Suprapubic skin (tissue), 4 donors: ENCODE measurements around the gene MS4A10. TPM values are rescaled to one million over a fixed set of nuclear protein-coding genes. Genes with fewer than 3 reads are reported as not detected.
A peak's percentile ranks its signal among the peaks of the same experiment; 100 is the strongest.

Experiments
- DNase-seq, 2 donors: peaks; one replicate each; pipeline ENCODE4 v3.0.0-alpha.2; 2019; ENCODE audit warnings: low spot score in 2 of 2
- H3K27ac ChIP-seq: fragments of 200-600 bp; sonication (generic); one replicate; pipeline ENCODE4 v1.5.1; 2019
- H3K27me3 ChIP-seq: fragments of 200-600 bp; sonication (generic); one replicate; pipeline ENCODE4 v1.5.1; 2019
- H3K36me3 ChIP-seq: fragments of 200-600 bp; sonication (generic); one replicate; pipeline ENCODE4 v1.5.1; 2019
- H3K4me1 ChIP-seq: fragments of 200-600 bp; sonication (generic); one replicate; pipeline ENCODE4 v1.5.1; 2019
- H3K4me3 ChIP-seq: fragments of 200-600 bp; sonication (generic); one replicate; pipeline ENCODE4 v1.5.1; 2019; ENCODE audit warnings: mild to moderate bottlenecking
- H3K9me3 ChIP-seq: fragments of 200-600 bp; sonication (generic); one replicate; pipeline ENCODE4 v1.5.1; 2019
- CTCF ChIP-seq, 2 donors: fragments of 200-600 bp in 1 of 2; fragments of 450-650 bp in 1 of 2; sonication (generic) in 1 of 2; IDR thresholded peaks; one replicate each; pipeline ENCODE4 v1.5.1; 2016 to 2019; ENCODE audit warnings: antibody characterized with exemption in 2 of 2, mild to moderate bottlenecking in 1 of 2, moderate library complexity in 1 of 2
- EP300 ChIP-seq: sonication (generic); formaldehyde crosslinking; IDR thresholded peaks from one replicate; pipeline ENCODE4 v1.6.1; 2017; ENCODE audit warnings: antibody characterized with exemption
- POLR2A ChIP-seq, 2 donors: fragments of 450-650 bp; IDR thresholded peaks; one replicate each; pipeline ENCODE4 v1.6.1; 2017; ENCODE audit warnings: antibody characterized with exemption in 2 of 2, mild to moderate bottlenecking in 2 of 2, moderate library complexity in 2 of 2
- POLR2AphosphoS5 ChIP-seq, 3 donors: sonication (generic); formaldehyde crosslinking; IDR thresholded peaks; one replicate each; pipeline ENCODE4 v1.6.1; 2017; ENCODE audit warnings: antibody characterized with exemption in 3 of 3
- WGBS: methylation state at CpG from one replicate; pipeline ENCODE4 v1.1.5; 2018; 5-methylcytosine and 5-hydroxymethylcytosine counted together
- total RNA-seq, 4 donors: library from RNA; depleted of rRNA; stranded (reverse); fragments of >200 nt; gene quantifications; one replicate each; pipeline ENCODE4 v1.1.0, GENCODE V29; 2016

MS4A10 gene
- total RNA-seq, 4 donors from 2014 or later, result not detected

GRCh38 chr11:60771879-60772525 is 13.1 kb upstream of the MS4A10 start:
- TF ChIP-seq POLR2A (IDR thresholded peaks at IDR 0.05) (no peak), EP300 (no peak), POLR2AphosphoS5 (IDR thresholded peaks at IDR 0.05) (no peak), CTCF (IDR thresholded peaks at IDR 0.05) (no peak)

GRCh38 chr11:60772666-60773065 is 12.5 kb upstream of the MS4A10 start:
- Histone ChIP-seq H3K9me3 (no peaks in the 10 kb centered on the region), H3K36me3 (no peaks in the 10 kb centered on the region), H3K4me3 (no peak overlapping the region), H3K4me1 (peaks cover 4% of the 10 kb centered on the region), H3K27me3 (no peaks in the 10 kb centered on the region), H3K27ac (no peak overlapping the region)
- TF ChIP-seq CTCF (IDR thresholded peaks at IDR 0.05), result no peak
- no peak for TF ChIP-seq EP300
- 60% methylated on average over 2 of the region's 8 CpGs for WGBS
- no peak for DNase-seq

More at GRCh38 chr11:60771879-60772525, 13.1 kb upstream of the MS4A10 start:
- H3K27ac ChIP-seq, result no peak overlapping the region
- H3K27me3 ChIP-seq, result peaks cover 6% of the 10 kb centered on the region
- no peaks in the 10 kb centered on the region for H3K9me3 ChIP-seq
- H3K36me3 ChIP-seq, result no peaks in the 10 kb centered on the region
- no peak overlapping the region for H3K4me3 ChIP-seq
- DNase-seq, result no peak
- WGBS, result 73% methylated on average over 15 of the region's 16 CpGs
- H3K4me1 ChIP-seq, result peaks cover 4% of the 10 kb centered on the region

- H3K36me3 ChIP-seq, result no peaks in the 10 kb centered on the region
- H3K27ac ChIP-seq, result no peak overlapping the region
- DNase-seq, result no peak
- H3K9me3 ChIP-seq, result no peaks in the 10 kb centered on the region
- no peak for TF ChIP-seq POLR2AphosphoS5 (IDR thresholded peaks at IDR 0.05)
- TF ChIP-seq EP300, result no peak
- TF ChIP-seq CTCF (IDR thresholded peaks at IDR 0.05), result no peak
- no peak for TF ChIP-seq POLR2A (IDR thresholded peaks at IDR 0.05)
- no peak overlapping the region for H3K4me3 ChIP-seq
- H3K27me3 ChIP-seq, result no peaks in the 10 kb centered on the region
- 78% methylated on average over 13 of the region's 13 CpGs for WGBS
- H3K4me1 ChIP-seq, result peaks cover 4% of the 10 kb centered on the region
Measured at GRCh38 chr11:60774726-60775125, 10.4 kb upstream of the MS4A10 start.

GRCh38 chr11:60775420-60775961 is 9.6 kb upstream of the MS4A10 start:
- H3K36me3 ChIP-seq, result no peaks in the 10 kb centered on the region
- 10% methylated on average over 15 of the region's 15 CpGs for WGBS
- no peak overlapping the region for H3K27ac ChIP-seq
- no peaks in the 10 kb centered on the region for H3K9me3 ChIP-seq
- no peaks in the 10 kb centered on the region for H3K27me3 ChIP-seq
- peak in 1 of 2 donors; percentile 82 for DNase-seq
- no peak overlapping the region for H3K4me3 ChIP-seq
- H3K4me1 ChIP-seq, result peaks cover 4% of the 10 kb centered on the region
- TF ChIP-seq POLR2AphosphoS5 (IDR thresholded peaks at IDR 0.05) (no peak), CTCF (IDR thresholded peaks at IDR 0.05) (peak; percentile 58 to 90), POLR2A (IDR thresholded peaks at IDR 0.05) (no peak), EP300 (no peak)

- no peak for DNase-seq
- Histone ChIP-seq H3K27me3 (no peaks in the 10 kb centered on the region), H3K36me3 (no peaks in the 10 kb centered on the region), H3K4me1 (peaks cover 4% of the 10 kb centered on the region), H3K9me3 (no peaks in the 10 kb centered on the region), H3K27ac (no peak overlapping the region), H3K4me3 (no peak overlapping the region)
- TF ChIP-seq POLR2A (IDR thresholded peaks at IDR 0.05) (no peak), EP300 (no peak), CTCF (IDR thresholded peaks at IDR 0.05) (no peak), POLR2AphosphoS5 (IDR thresholded peaks at IDR 0.05) (no peak)
- 77% methylated on average over 4 of the region's 4 CpGs for WGBS
Measured at GRCh38 chr11:60776167-60776566, 9.0 kb upstream of the MS4A10 start.
